ENCODE data around the gene SEZ6. TPM values are rescaled to one million over a fixed set of nuclear protein-coding genes. Genes with fewer than 3 reads are reported as not detected.

SEZ6 gene
- total RNA-seq, 1 experiment from 2014 or later, result not detected

GRCh38 chr17:29003289-29003688 lies 2.5 kb downstream of the SEZ6 start:
- H3K27me3 Mint-ChIP-seq (ENCODE audit: insufficient read depth, unreplicated experiment), result peaks cover 34% of the 10 kb centered on the region
- CTCF ChIA-PET, result no interaction called here
- H3K4me1 Mint-ChIP-seq (ENCODE audit: insufficient read depth, unreplicated experiment), result peaks cover 8% of the 10 kb centered on the region

GRCh38 chr17:29002811-29003210 lies 3.0 kb downstream of the SEZ6 start:
- no peaks in the 10 kb centered on the region for H3K36me3 Mint-ChIP-seq (ENCODE audit: insufficient read depth, unreplicated experiment)
- H3K27me3 Mint-ChIP-seq (ENCODE audit: insufficient read depth, unreplicated experiment), result peaks cover 37% of the 10 kb centered on the region
- intact Hi-C loops (cut with micrococcal nuclease), result no loop called here
- no peak for TF ChIP-seq CTCF (IDR thresholded peaks at IDR 0.05; ENCODE audit: unreplicated experiment)
- ChIA-PET POLR2A (no interaction called here), CTCF (no interaction called here)
- BruUV-seq (replicated peaks), result no TSS peak
- H3K4me3 Mint-ChIP-seq (ENCODE audit: unreplicated experiment), result no peak overlapping the region
- peaks cover 6% of the 10 kb centered on the region for H3K4me1 Mint-ChIP-seq (ENCODE audit: insufficient read depth, unreplicated experiment)
- no peak for DNase-seq (ENCODE audit: unreplicated experiment)
- H3K27ac Mint-ChIP-seq (ENCODE audit: low read depth, unreplicated experiment), result no peak overlapping the region
- no peaks in the 10 kb centered on the region for H3K9me3 Mint-ChIP-seq (ENCODE audit: unreplicated experiment)

More at GRCh38 chr17:29003289-29003688, 2.5 kb downstream of the SEZ6 start:
- H3K27ac Mint-ChIP-seq (ENCODE audit: low read depth, unreplicated experiment), result no peak overlapping the region
- no peaks in the 10 kb centered on the region for H3K36me3 Mint-ChIP-seq (ENCODE audit: insufficient read depth, unreplicated experiment)
- intact Hi-C loops (cut with micrococcal nuclease), result no loop called here
- H3K4me3 Mint-ChIP-seq (ENCODE audit: unreplicated experiment), result no peak overlapping the region
- no peaks in the 10 kb centered on the region for H3K9me3 Mint-ChIP-seq (ENCODE audit: unreplicated experiment)
- no peak for TF ChIP-seq CTCF (IDR thresholded peaks at IDR 0.05; ENCODE audit: unreplicated experiment)
- POLR2A ChIA-PET, result interaction anchor here (0.6 to 0.7 kb wide), 2 partner anchors 9 to 13 kb away, joined by 3 to 4 read pairs; no protein-coding TSS in a partner anchor
- DNase-seq (ENCODE audit: unreplicated experiment), result no peak
- BruUV-seq (replicated peaks), result no TSS peak

GRCh38 chr17:29000973-29001372 lies 4.9 kb downstream of the SEZ6 start:
- Mint-ChIP-seq H3K9me3 (ENCODE audit: unreplicated experiment) (no peaks in the 10 kb centered on the region), H3K4me3 (ENCODE audit: unreplicated experiment) (no peak overlapping the region), H3K27me3 (ENCODE audit: insufficient read depth, unreplicated experiment) (peaks cover 52% of the 10 kb centered on the region), H3K27ac (ENCODE audit: low read depth, unreplicated experiment) (no peak overlapping the region), H3K36me3 (ENCODE audit: insufficient read depth, unreplicated experiment) (no peaks in the 10 kb centered on the region), H3K4me1 (ENCODE audit: insufficient read depth, unreplicated experiment) (peaks cover 9% of the 10 kb centered on the region)
- POLR2A ChIA-PET, result no interaction called here
- CTCF ChIA-PET, result interaction anchor here (1.1 kb wide), 1 partner anchor 237 kb away, joined by 3 read pairs; no protein-coding TSS in a partner anchor
- intact Hi-C loops (cut with micrococcal nuclease), result no loop called here
- no peak for DNase-seq (ENCODE audit: unreplicated experiment)
- BruUV-seq (replicated peaks), result no TSS peak
- no peak for TF ChIP-seq CTCF (IDR thresholded peaks at IDR 0.05; ENCODE audit: unreplicated experiment)

GRCh38 chr17:28999206-28999605 lies 6.6 kb downstream of the SEZ6 start:
- H3K9me3 Mint-ChIP-seq (ENCODE audit: unreplicated experiment), result no peaks in the 10 kb centered on the region
- H3K4me1 Mint-ChIP-seq (ENCODE audit: insufficient read depth, unreplicated experiment), result peaks cover 9% of the 10 kb centered on the region
- ChIA-PET POLR2A (no interaction called here), CTCF (no interaction called here)
- intact Hi-C loops (cut with micrococcal nuclease), result no loop called here
- no peak overlapping the region for H3K4me3 Mint-ChIP-seq (ENCODE audit: unreplicated experiment)
- H3K36me3 Mint-ChIP-seq (ENCODE audit: insufficient read depth, unreplicated experiment), result no peaks in the 10 kb centered on the region
- H3K27ac Mint-ChIP-seq (ENCODE audit: low read depth, unreplicated experiment), result no peak overlapping the region
- DNase-seq (ENCODE audit: unreplicated experiment), result no peak
- no TSS peak for BruUV-seq (replicated peaks)
- H3K27me3 Mint-ChIP-seq (ENCODE audit: insufficient read depth, unreplicated experiment), result peaks cover 42% of the 10 kb centered on the region
- TF ChIP-seq CTCF (IDR thresholded peaks at IDR 0.05; ENCODE audit: unreplicated experiment), result no peak
